SK-N-SH treated with all-trans-retinoic acid at 6 μM for 48 hours (cell line): ENCODE data around the gene PAEP.

Source experiments
- ATAC-seq: fragments of 200-7000 bp; cut with Tn5 transposase; 3 replicates; pipeline ENCODE4 v1.9.1; 2020; ENCODE audit warnings: mild to moderate bottlenecking, moderate library complexity
- ARNTL ChIP-seq: fragments of 450-650 bp; formaldehyde crosslinking; IDR thresholded peaks from 2 replicates; pipeline ENCODE4 v1.5.0; 2020; ENCODE audit warnings: low read depth, mild to moderate bottlenecking, moderate library complexity, borderline replicate concordance
- BACH2 ChIP-seq: fragments of 250-450 bp; sonication (Bioruptor Pico); IDR thresholded peaks from 2 replicates; pipeline ENCODE4 v1.9.0; 2021; ENCODE audit warnings: mild to moderate bottlenecking, borderline replicate concordance
- CREB5 ChIP-seq: fragments of 250-450 bp; sonication (Bioruptor Pico); IDR thresholded peaks from 2 replicates; pipeline ENCODE4 v1.5.1; 2020; ENCODE audit warnings: low read depth, mild to moderate bottlenecking, moderate library complexity
- CSDC2 ChIP-seq: fragments of 250-450 bp; sonication (Bioruptor Pico); IDR thresholded peaks from 2 replicates; pipeline ENCODE4 v1.5.0; 2020; ENCODE audit warnings: mild to moderate bottlenecking, moderate library complexity
- ESRRG ChIP-seq: fragments of 250-450 bp; sonication (Bioruptor Pico); IDR thresholded peaks from 2 replicates; pipeline ENCODE4 v1.6.1; 2021; ENCODE audit warnings: mild to moderate bottlenecking
- GLIS3 ChIP-seq: fragments of 250-450 bp; sonication (Bioruptor Pico); IDR thresholded peaks from 2 replicates; pipeline ENCODE4 v1.5.0; 2020; ENCODE audit warnings: mild to moderate bottlenecking, moderate library complexity
- ISL1 ChIP-seq: fragments of 250-450 bp; sonication (Bioruptor Pico); IDR thresholded peaks from 2 replicates; pipeline ENCODE4 v2.1.2; 2022; ENCODE audit warnings: mild to moderate bottlenecking, moderate library complexity
- OSR1 ChIP-seq: fragments of 250-450 bp; sonication (Bioruptor Pico); IDR thresholded peaks from 2 replicates; pipeline ENCODE4 v1.8.0; 2022; ENCODE audit warnings: moderate library complexity, mild to moderate bottlenecking, inconsistent platforms
- POU6F1 ChIP-seq: fragments of 250-450 bp; sonication (Bioruptor Pico); IDR thresholded peaks from 2 replicates; pipeline ENCODE4 v1.8.0; 2021; ENCODE audit warnings: low read depth, mild to moderate bottlenecking, moderate library complexity, borderline replicate concordance
- PPARA ChIP-seq: fragments of 250-450 bp; sonication (Bioruptor Pico); IDR thresholded peaks from 2 replicates; pipeline ENCODE4 v1.5.0; 2020; ENCODE audit warnings: mild to moderate bottlenecking, borderline replicate concordance
- RARB ChIP-seq: fragments of 250-450 bp; sonication (Bioruptor Pico); IDR thresholded peaks from 2 replicates; pipeline ENCODE4 v1.8.0; 2021; ENCODE audit warnings: mild to moderate bottlenecking, moderate library complexity
- TCF4 ChIP-seq: fragments of 250-450 bp; sonication (Bioruptor Pico); IDR thresholded peaks from 2 replicates; pipeline ENCODE4 v1.8.0; 2021; ENCODE audit warnings: mild to moderate bottlenecking, moderate library complexity, borderline replicate concordance
- TOX ChIP-seq: fragments of 250-450 bp; sonication (Bioruptor Pico); IDR thresholded peaks from 2 replicates; pipeline ENCODE4 v1.8.0; 2021; ENCODE audit warnings: mild to moderate bottlenecking, moderate library complexity, borderline replicate concordance
- ZC3H10 ChIP-seq: fragments of 250-450 bp; sonication (Bioruptor Pico); IDR thresholded peaks from 2 replicates; pipeline ENCODE4 v1.5.1; 2021; ENCODE audit warnings: mild to moderate bottlenecking, moderate library complexity
- ZFP3 ChIP-seq: fragments of 250-450 bp; sonication (Bioruptor Pico); IDR thresholded peaks from 2 replicates; pipeline ENCODE4 v1.5.0; 2020; ENCODE audit warnings: mild to moderate bottlenecking, moderate library complexity
- ZFP30 ChIP-seq: fragments of 450-650 bp; formaldehyde crosslinking; IDR thresholded peaks from 2 replicates; pipeline ENCODE4 v1.5.0; 2022; ENCODE audit warnings: mild to moderate bottlenecking, moderate library complexity
- ZNF565 ChIP-seq: fragments of 450-650 bp; formaldehyde crosslinking; conservative IDR thresholded peaks from 2 replicates; pipeline ENCODE4 v1.5.0; 2020; ENCODE audit warnings: low read depth, mild to moderate bottlenecking, moderate library complexity
- ZNF70 ChIP-seq: fragments of 450-650 bp; formaldehyde crosslinking; IDR thresholded peaks from 2 replicates; pipeline ENCODE4 v1.5.0; 2020; ENCODE audit warnings: mild to moderate bottlenecking, moderate library complexity
- ZNF8 ChIP-seq: fragments of 450-650 bp; formaldehyde crosslinking; IDR thresholded peaks from 2 replicates; pipeline ENCODE4 v1.5.0; 2020; ENCODE audit warnings: mild to moderate bottlenecking, moderate library complexity
- TF ChIP-seq, protein P1 (sequence below): fragments of 250-450 bp; sonication (Bioruptor Pico); IDR thresholded peaks from 2 replicates; pipeline ENCODE4 v1.5.0; 2020; ENCODE audit warnings: mild to moderate bottlenecking, moderate library complexity
- TF ChIP-seq, protein P2 (sequence below): fragments of 250-450 bp; sonication (Bioruptor Pico); IDR thresholded peaks from 2 replicates; pipeline ENCODE4 v1.5.1; 2021; ENCODE audit warnings: mild to moderate bottlenecking, moderate library complexity
- TF ChIP-seq, protein P3 (sequence below): fragments of 250-450 bp; sonication (Bioruptor Pico); IDR thresholded peaks from 2 replicates; pipeline ENCODE4 v1.8.0; 2020; ENCODE audit warnings: mild to moderate bottlenecking, moderate library complexity, borderline replicate concordance

PAEP gene

DNA sequence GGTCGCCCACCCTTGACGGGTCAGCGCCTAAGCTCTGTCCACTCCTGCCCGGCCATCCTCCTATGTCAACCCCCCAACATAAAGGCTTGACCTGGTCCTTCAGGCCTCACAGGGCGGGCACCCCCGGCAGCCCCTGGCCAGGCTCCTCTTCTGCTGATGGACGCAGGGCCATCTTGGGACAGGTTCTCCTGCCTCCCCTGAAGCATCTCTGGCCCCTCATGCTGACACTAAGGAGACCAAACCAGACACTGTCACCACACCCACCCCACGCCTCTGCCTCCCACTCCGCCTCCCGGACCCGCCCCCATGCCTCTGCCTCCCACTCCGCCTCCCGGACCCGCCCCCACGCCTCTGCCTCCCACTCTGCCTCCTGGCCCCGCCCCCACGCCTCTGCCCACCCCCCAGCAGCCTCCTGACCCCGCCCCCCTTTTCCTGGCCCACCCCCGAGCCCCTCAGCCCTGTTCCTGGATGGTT is 8.8 kb upstream of the PAEP start:
- no peak for ATAC-seq

GRCh38 chr9:135554718-135555117 is 6.8 kb upstream of the PAEP start:
- TF ChIP-seq ARNTL (CRISPR knock-in tag) (no peak), ZFP30 (CRISPR knock-in tag) (no peak), CSDC2 (CRISPR knock-in tag) (no peak), ISL1 (no peak), POU6F1 (CRISPR knock-in tag) (no peak)
- no peak for ATAC-seq

More for the DNA sequence above, 8.8 kb upstream of the PAEP start:
- TF ChIP-seq POU6F1 (CRISPR knock-in tag) (no peak), OSR1 (CRISPR knock-in tag) (no peak), ESRRG (no peak)
- TF ChIP-seq, protein P1, sequence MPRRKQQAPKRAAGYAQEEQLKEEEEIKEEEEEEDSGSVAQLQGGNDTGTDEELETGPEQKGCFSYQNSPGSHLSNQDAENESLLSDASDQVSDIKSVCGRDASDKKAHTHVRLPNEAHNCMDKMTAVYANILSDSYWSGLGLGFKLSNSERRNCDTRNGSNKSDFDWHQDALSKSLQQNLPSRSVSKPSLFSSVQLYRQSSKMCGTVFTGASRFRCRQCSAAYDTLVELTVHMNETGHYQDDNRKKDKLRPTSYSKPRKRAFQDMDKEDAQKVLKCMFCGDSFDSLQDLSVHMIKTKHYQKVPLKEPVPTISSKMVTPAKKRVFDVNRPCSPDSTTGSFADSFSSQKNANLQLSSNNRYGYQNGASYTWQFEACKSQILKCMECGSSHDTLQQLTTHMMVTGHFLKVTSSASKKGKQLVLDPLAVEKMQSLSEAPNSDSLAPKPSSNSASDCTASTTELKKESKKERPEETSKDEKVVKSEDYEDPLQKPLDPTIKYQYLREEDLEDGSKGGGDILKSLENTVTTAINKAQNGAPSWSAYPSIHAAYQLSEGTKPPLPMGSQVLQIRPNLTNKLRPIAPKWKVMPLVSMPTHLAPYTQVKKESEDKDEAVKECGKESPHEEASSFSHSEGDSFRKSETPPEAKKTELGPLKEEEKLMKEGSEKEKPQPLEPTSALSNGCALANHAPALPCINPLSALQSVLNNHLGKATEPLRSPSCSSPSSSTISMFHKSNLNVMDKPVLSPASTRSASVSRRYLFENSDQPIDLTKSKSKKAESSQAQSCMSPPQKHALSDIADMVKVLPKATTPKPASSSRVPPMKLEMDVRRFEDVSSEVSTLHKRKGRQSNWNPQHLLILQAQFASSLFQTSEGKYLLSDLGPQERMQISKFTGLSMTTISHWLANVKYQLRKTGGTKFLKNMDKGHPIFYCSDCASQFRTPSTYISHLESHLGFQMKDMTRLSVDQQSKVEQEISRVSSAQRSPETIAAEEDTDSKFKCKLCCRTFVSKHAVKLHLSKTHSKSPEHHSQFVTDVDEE = no peak
- TF ChIP-seq, protein P2, sequence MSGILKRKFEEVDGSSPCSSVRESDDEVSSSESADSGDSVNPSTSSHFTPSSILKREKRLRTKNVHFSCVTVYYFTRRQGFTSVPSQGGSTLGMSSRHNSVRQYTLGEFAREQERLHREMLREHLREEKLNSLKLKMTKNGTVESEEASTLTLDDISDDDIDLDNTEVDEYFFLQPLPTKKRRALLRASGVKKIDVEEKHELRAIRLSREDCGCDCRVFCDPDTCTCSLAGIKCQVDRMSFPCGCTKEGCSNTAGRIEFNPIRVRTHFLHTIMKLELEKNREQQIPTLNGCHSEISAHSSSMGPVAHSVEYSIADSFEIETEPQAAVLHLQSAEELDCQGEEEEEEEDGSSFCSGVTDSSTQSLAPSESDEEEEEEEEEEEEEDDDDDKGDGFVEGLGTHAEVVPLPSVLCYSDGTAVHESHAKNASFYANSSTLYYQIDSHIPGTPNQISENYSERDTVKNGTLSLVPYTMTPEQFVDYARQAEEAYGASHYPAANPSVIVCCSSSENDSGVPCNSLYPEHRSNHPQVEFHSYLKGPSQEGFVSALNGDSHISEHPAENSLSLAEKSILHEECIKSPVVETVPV (CRISPR knock-in tag) = no peak

DNA sequence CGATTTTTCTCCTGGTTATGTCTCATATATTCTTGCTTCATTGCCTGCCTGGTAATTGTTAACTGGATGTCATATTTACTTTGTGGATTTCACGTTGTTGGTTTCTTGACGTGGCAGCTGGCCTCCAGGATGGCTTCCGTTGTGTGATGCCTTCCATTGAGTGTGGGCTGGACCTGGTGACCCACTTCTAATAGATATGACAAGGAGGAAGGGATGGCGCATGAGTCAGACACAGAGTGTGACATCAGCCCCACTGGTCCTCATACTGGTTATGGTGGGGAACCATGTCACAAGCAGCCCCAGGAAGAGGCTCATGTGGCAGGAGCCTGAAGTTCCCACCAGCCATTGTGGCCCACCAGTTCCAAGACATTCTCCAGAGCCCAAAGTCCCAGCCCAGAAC is 6.4 kb upstream of the PAEP start:
- ATAC-seq = no peak
- TF ChIP-seq CREB5 (no peak), ZNF8 (CRISPR knock-in tag) (no peak), RARB (CRISPR knock-in tag) (no peak), OSR1 (CRISPR knock-in tag) (no peak), PPARA (CRISPR knock-in tag) (no peak), ZNF565 (no peak), ZFP3 (CRISPR knock-in tag) (no peak), TOX (no peak), ESRRG (no peak), BACH2 (CRISPR knock-in tag) (no peak), ZC3H10 (CRISPR knock-in tag) (no peak), ISL1 (no peak), GLIS3 (CRISPR knock-in tag) (no peak), ARNTL (CRISPR knock-in tag) (no peak), TCF4 (CRISPR knock-in tag) (no peak), ZNF70 (CRISPR knock-in tag) (no peak)
- TF ChIP-seq, protein P3, sequence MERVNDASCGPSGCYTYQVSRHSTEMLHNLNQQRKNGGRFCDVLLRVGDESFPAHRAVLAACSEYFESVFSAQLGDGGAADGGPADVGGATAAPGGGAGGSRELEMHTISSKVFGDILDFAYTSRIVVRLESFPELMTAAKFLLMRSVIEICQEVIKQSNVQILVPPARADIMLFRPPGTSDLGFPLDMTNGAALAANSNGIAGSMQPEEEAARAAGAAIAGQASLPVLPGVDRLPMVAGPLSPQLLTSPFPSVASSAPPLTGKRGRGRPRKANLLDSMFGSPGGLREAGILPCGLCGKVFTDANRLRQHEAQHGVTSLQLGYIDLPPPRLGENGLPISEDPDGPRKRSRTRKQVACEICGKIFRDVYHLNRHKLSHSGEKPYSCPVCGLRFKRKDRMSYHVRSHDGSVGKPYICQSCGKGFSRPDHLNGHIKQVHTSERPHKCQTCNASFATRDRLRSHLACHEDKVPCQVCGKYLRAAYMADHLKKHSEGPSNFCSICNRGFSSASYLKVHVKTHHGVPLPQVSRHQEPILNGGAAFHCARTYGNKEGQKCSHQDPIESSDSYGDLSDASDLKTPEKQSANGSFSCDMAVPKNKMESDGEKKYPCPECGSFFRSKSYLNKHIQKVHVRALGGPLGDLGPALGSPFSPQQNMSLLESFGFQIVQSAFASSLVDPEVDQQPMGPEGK = no peak
